GM19468 (cell line): ENCODE data around the gene AGO3.

Source experiments
- ATAC-seq: cut with Tn5 transposase; IDR thresholded peaks from one replicate; pipeline ENCODE4 v1.9.1; 2021; ENCODE audit warnings: mild to moderate bottlenecking, moderate library complexity, moderate number of reproducible peaks; ENCODE audit not compliant: unreplicated experiment; ENCODE audit errors: extremely low read depth

AGO3 gene

DNA sequence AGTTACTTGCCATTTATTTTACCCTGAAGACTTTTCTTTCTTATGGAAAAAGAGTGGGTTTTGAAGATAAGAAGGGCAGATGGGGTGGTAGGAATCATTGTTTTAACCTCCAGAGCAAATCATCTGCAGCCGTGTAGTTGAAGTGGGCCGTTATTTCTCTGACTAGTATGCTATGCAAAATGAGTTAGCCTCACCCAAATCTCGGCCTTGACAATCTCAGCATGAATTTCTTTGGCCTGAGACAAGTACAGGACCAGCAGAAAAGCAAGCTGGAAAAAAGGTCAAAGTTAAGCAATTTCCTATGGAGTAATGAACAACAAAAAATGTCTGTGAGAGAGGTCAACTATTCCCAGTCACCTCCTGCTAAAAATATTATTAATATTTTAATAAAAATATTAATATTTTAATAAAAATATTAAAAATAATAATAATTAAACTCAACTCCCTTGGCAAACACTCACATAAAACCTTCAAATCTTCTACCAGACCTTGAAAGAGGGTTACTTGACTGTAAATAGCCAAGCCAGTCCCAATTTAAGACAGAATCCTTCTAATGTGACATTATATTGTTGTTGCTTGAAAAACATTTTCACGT is 146.2 kb downstream of the AGO3 start:
- no peak for ATAC-seq

DNA sequence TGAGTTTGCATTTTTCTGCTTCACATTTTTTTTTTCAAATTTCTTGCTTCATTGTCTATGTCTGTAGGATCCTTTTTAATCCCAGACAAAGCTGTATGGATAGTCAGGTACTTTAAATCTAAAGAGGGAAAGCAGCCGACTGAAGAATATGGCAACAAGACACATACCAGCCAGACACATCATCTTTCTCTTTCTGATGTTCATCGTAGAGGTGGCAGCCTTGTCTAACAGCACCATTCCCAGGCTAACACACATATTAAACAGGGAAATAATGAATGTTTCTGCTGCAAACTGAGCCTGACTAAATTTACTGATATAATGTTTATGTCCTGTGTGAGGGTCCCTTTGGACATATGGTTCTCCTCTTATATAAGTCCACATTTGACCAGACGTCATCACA is 149.3 kb downstream of the AGO3 start:
- ATAC-seq: no peak

DNA sequence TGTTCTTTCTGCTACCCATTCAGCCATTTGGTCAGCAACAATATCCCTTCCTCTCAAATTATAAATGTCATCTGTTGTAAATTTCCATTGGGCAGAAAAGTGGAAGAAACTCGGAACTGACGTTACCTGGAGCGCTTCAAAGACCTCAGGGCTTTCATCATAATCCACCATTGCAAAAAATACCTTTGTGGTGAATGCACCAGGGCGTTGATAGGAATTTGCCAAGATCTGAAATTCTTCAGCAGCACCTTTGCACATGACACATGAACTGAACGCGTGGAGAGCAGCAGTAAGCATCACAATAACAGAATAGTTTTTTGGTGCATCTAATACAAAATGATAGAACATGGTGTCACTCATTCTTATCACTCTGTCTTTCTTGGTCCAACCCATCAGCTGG is 149.9 kb downstream of the AGO3 start:
- no peak for ATAC-seq

DNA sequence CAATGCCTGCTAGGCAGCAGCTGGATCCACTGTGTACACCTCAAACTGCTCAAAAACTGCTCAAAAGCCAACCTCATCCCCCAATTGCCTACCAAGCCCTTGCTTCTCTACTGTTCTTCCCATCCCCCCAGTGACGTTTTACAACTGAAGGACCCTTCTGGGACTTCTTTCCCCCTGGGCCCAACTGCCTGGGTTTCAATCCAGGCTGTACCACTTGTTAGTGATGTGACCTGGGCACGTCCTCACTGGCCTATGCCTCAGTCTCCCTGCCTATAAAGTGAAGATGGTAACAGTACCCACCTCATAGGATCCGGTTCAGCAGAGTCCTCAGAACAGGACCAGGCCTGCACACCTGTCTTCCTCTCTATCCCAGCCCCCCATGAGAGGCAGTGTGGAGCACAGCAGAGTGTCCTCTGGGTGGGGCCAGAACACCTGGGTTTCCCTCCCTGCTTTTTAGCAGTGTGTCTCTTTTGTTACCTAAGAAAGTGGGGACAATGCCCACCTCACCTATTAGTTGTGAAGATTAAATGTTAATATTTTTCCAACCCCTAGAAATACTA is 151.1 kb downstream of the AGO3 start:
- no peak for ATAC-seq

DNA sequence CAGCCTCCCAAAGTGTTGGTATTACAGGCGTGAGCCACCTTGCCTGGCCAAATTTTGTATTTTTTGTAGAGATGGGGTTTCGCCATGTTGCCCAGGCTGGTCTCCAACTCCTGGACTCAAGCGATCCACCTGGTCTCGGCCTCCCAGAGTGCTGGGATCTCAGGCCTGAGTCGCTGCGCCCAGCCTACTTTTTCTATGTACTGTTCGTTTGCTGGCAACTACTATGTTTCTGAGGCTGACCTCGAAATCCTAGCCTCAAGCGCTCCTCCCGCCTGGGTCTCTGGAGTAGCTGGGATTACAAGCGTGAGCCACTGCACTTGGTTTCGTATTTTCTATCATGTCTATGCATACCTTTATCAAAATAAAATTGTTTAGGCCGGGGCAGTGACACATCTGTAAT is 152.3 kb downstream of the AGO3 start:
- ATAC-seq: no peak

DNA sequence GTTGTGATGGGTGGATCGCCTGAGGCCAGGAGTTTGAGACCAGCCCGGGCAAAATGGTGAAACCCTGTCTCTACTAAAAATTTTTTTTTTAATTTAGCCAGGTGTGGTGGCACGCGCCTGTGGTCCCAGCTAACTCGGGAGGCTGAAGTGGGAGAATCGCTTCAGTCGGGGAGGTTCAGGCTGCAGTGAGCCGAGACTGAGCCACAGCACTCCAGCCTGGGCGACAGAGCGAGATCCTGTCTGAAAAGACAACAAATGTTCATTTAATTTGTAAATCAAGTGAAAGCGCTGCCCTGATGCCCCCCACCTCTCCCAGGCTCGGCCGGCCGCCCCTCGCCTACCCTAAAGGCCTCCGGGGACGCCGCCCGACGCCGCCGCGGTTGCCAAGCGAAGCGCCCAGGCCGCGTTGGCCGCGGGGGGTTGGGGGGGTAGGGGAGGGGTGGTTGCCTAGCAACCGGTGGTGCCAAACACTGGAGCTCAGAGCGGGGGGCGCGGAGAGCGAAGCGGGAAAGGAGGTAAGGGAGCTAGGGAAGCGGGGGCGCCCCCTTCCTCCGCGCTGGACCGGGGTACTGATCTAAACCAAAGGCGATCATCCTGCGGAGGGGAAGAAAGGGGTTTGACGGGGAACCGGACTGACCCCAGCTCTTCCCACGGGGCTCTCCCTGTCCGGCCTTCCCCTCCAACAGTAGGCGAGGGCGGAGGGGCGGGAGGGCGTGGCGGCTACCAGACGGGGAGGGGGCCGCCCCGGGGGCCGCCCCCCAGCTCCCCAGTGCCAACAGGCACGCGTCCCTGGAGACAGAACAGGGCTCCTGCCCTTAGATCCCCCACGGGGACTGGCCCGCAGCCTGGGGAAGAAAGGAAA is 153.0 kb downstream of the AGO3 start, which contains the start of gene TEKT2:
TSS of gene TEKT2 (plus strand) at position 460 of the 862 bp plus-strand sequence. CDS start 828 bp downstream, outside the sequence.
- no peak for ATAC-seq

DNA sequence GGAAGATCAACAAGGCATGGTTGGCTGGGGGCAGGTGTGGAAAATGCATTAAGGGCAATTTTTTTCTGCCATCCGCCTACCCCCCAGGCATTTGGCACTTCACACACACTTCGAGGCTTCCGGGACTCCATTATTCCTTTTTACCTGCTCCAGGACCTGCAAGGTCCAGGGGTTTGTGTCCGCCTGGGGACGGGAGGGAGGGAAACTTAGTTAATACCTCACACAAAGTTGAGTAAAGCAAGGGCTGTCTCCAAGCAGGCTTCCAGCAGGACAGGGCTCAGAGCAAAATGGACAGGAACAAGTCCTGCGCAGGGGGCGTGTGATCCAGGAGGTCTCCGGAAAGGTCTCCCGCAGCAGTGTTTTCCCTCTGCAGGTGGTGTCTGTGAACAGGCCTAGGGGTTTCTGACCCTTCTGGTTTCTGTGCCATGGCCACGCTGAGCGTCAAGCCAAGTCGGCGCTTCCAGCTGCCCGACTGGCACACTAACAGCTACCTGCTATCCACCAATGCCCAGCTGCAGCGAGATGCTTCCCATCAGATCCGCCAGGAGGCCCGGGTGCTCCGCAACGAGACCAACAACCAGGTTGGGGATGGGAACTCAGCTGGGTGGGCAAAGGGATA is 153.7 kb downstream of the AGO3 start:
- ATAC-seq: no peak

DNA sequence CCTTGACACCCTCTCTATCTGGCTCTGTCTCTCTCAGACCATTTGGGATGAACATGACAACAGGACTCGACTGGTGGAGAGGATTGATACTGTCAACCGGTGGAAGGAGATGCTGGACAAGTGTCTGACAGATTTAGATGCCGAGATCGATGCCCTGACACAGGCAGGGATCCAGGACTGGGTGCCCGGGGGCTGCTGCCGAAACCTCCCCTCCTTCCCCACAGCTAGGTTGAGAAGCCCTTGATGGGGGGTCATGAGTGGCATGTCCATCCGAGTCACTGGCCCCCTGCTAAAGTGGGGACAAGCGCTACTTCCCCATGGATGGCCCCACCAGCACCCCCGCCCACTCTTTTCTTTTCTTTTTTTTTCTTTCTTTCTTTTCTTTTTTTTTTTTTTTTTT is 154.2 kb downstream of the AGO3 start:
- ATAC-seq: no peak

DNA sequence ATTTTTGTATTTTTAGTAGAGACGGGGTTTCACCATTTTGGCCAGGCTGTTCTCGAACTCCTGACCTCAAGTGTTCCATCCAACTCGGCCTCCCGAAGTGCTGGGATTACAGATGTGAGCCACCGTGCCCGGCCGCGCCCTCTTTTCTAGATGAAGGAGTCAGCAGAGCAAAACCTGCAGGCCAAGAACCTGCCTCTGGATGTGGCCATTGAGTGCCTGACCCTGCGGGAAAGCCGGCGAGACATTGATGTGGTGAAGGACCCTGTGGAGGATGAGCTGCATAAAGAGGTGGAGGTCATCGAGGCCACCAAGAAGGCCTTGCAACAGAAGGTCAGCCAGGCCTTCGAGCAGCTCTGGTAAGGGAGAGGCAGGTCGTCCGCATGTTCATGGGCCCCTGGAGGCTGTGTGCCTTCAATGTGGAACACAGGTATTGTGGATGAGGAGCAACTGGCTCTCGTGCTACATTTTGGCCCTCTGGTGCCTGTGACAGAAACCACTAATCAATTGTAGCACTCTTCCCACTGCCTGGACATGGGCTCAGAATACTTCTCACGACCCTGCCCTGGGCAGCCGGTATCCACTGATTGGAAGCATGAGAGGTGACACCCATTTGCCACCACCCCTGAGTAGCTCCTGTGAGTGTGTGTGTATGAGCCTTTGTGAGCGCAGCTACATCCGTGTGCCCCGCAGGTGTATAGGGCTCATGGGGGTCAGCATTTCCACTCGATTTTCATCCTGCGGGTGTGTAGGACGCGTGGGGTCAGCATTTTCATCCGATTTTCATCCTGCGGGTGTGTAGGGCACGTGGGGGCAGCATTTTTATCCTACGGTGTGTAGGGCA is 155.0 kb downstream of the AGO3 start:
- no peak for ATAC-seq

DNA sequence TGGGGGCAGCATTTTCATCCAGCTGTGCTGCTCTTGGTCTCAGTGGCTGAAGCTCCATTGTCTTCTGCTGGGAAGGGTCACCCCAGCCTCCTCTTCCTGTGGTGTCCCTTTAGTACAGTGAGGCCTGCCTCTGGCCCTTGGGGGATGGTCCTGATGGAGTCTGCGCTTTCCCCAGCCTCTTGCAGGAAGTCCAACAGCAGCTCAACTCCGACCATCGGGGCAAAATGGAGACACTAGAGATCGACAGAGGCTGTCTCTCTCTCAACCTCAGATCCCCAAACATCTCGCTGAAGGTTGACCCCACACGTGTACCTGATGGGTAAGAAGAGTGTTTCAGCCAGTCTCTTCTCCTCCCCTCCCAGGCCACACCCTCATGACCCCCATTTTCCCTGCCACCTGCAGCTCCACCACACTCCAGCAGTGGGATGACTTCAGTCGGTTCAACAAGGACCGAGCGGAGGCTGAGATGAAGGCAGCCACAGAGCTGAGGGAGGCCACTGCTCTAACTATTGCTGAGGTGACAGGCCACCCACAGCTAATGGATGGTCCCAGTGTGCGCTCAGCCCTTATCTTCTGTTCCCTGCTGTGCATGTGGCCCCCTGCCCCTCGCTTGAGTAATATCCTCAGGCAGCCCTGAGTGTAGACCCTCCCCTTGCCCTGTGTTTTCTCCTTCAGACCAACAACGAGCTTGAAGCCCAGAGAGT is 155.8 kb downstream of the AGO3 start:
- ATAC-seq: no peak

DNA sequence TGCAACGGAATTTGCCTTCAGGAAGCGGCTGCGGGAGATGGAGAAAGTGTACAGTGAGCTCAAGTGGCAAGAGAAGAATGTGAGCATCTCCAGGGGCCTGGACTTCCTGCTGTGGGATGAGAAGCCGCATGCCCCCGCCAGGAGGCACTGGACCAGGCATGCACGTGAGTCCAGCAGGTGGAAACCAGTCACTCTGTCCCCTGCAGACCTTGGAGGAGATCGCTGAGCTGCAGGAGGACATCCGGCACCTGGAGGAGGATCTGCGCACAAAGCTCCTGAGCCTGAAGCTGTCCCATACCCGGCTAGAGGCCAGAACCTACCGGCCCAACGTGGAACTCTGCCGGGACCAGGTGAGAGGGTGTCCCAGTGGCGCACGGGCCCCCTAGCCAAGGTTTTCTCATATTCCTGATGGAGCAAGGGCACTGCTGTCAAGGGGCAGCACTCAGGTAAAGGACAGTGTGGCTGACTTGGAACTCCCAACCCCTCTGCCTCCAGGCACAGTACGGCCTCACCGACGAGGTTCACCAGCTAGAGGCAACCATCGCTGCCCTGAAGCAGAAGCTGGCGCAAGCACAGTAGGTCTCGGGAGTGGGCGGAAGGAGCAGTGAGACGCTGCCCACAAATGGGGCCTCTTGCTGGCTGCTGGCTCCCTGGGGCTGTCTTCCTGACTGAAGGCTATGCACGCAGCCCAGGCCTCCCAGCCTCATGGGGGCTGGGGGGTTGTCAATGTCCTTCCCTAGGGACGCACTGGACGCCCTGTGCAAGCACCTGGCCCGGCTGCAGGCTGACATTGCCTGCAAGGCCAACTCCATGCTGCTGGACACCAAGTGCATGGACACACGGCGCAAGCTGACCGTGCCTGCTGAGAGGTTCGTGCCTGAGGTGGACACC is 156.6 kb downstream of the AGO3 start:
- ATAC-seq: no peak

DNA sequence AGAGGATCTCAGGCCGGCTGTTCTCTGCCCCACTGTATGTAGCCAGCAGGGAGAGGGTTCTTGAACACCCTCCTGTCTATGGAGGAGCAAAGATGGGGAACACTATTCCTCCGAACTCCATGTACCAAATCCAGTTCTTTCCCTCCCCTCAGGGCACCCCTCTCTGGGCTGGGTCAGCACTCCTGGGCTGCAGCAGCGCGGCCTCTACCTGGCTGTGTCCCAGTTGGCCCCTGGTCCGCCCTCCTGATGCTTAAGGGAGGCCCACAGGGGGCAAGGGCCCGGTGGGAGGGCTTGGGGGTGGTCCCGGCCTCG is 157.3 kb downstream of the AGO3 start:
- no peak for ATAC-seq

DNA sequence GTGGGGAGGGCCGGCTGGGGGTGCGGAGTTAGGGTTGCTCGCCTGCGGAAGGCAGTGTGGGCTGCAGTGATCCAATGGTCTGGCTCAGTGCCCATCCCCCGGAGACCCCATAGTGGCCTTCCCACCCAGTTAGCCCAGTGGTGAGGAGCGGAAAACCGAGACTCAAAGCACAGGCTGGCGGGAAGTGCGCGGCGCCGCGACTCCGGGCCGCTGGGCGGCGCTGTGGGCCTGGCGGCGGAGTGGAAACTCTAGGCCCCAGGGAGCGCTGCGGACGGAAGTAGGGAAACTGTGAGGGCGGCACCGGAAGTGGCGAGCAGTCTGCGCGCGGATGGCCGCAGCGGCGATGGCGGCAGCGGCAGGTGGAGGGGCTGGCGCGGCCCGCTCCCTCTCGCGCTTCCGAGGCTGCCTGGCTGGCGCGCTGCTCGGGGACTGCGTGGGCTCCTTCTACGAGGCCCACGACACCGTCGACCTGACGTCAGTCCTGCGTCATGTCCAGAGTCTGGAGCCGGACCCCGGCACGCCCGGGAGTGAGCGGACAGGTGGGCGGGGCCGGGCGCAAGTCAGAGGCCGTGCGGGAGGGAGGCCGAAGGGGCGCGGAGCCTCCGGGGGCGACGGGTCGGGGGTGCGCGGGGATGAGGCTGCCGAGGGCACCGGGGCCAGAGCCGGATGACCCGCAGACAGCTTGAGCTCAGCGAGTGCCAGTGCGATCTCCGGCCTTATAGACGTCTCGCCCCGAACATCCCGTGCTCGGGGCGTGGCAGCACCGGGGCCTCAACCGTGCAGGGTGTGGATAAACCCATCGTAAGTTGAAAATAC is 157.9 kb downstream of the AGO3 start, which contains the start of gene ADPRS:
TSS of gene ADPRS (plus strand) at position 316 of the 816 bp plus-strand sequence. CDS start at position 329, 13 bp downstream.
- ATAC-seq: peak; percentile 84

DNA sequence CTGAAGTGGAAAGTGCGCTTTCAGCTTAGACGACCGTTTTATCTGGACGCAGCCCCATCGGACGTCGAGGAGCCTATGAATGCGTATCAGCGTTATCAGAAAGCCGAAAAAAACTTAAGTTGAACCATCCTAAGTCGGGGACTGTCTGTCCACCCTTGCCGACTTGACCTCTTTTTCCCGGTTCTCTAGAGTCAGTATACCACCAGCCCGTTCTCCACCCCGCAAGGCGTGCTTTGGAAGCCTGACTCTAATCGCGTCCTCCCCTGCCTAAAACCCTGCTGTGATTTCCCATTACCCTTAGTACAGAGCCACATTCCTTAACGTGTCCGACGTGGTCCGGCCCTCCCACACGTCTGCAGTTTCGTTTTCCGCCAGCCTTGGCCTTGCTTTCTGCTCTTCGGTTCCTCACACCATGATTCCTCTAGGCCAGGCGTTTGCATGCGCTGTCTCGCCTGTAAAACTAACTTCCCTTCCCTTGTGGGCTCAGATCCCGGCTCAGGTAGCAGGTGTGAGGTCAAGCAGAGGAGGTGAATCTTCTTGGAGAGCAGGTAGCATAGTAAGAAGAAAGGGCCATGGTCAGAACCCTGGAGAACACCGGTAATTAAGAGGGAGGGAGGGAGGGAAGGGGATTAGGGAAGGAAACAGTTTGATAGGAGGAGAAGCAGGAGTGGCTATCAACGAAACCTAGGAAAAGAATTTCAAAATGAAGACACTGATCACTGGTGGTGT is 158.7 kb downstream of the AGO3 start:
- no peak for ATAC-seq

DNA sequence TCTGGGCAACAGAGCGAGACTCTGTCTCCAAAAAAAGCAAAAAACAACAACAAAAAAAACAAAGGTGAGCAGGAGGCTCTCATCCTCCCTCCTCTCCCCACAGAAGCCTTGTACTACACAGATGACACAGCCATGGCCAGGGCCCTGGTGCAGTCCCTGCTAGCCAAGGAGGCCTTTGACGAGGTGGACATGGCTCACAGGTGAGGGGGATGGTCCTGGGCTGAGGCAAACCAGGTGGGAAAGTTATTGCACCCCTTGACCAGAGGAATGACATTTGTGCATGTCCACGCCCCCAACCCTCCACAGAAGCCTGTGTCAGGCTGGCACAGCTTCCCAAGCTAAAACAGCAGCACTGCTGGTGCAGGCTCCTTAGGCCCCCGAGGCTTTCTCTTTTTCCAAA is 160.2 kb downstream of the AGO3 start:
- no peak for ATAC-seq

DNA sequence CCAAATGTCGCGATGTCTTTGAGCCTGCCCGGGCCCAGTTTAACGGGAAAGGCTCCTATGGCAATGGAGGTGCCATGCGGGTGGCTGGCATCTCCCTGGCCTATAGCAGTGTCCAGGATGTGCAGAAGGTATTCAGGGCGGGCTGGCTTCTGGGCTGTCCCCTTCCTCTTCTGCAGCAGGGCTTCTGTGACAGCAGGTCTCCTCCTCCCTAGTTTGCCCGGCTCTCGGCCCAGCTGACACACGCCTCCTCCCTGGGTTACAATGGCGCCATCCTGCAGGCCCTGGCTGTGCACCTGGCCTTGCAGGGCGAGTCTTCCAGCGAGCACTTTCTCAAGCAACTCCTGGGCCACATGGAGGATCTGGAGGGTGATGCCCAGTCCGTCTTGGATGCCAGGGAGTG is 160.8 kb downstream of the AGO3 start:
- ATAC-seq: no peak

DNA sequence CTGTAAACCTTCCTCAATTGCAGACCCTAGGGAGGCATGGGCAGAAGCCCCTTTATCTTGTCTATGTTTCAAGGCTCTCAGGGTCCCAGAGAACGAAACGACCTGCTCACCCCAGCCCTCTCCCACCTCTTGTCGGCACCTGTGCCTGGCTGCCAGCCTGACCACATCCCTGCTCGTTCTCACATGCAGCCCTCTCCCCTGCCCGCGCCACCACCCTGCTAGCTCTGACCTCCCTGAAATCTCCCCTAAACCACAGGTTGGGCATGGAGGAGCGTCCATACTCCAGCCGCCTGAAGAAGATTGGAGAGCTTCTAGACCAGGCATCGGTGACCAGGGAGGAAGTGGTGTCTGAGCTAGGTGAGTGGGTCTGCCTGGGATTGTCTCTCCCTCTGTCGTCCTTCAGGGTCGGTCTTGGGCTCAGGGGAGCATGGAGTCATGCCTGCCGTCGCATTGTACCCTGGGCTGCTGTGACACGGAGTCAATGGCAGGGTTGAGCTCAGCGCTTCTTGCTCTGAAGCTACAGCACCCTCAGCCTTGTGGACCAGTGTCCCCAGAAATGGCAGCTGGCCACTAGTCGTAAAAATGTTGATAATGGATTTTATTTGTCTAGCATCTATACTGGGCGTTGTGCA is 161.4 kb downstream of the AGO3 start:
- no peak for ATAC-seq
